Panc1 (cell line): Measurements from ENCODE around the gene GIMAP5. TPM values are rescaled to one million over a fixed set of nuclear protein-coding genes. Genes with fewer than 3 reads are reported as not detected.

Source experiments
- ATAC-seq: fragments of 200-7000 bp; cut with Tn5 transposase; 2 replicates; pipeline ENCODE4 v1.9.1; 2020; ENCODE audit warnings: mild to moderate bottlenecking, moderate library complexity
- BruUV-seq: library from RNA; stranded (reverse); fragments of 400-500 nt; replicated peaks from 2 replicates; lab custom pipeline; 2021; lab: Mats Ljungman, UMichigan
- CTCF ChIA-PET: fragments of 300-600 bp; sonication (Branson Sonifier 250); formaldehyde crosslinking; loops from one replicate; lab custom pipeline; 2022; ENCODE audit warnings: antibody characterized with exemption; lab: Charles Lee
- POLR2A ChIA-PET: fragments of 300-600 bp; sonication (Branson Sonifier 250); formaldehyde crosslinking; loops from one replicate; lab custom pipeline; 2022; ENCODE audit warnings: antibody characterized with exemption; lab: Charles Lee
- DNase-seq: peaks from one replicate; pipeline ENCODE4 v3.0.0-alpha.2; 2010; ENCODE audit warnings: low read depth, low spot score
- H3K27ac ChIP-seq: 2 replicates; pipeline ENCODE4 v1.5.1; 2011; ENCODE audit warnings: mild to moderate bottlenecking, low read length, inconsistent platforms
- H3K27me3 ChIP-seq: fragments of 200-500 bp; sonication (Bioruptor generic); 2 replicates; pipeline ENCODE4 v1.6.0; 2014; ENCODE audit warnings: low read length, inconsistent platforms; ENCODE audit not compliant: control insufficient read depth, insufficient read depth
- H3K36me3 ChIP-seq: fragments of 200-500 bp; sonication (Bioruptor generic); 2 replicates; pipeline ENCODE4 v1.5.1; 2014; ENCODE audit warnings: inconsistent platforms, mild to moderate bottlenecking, low read length, moderate library complexity; ENCODE audit not compliant: control insufficient read depth, insufficient read depth
- H3K4me1 ChIP-seq: 2 replicates; pipeline ENCODE4 v1.5.1; 2011; ENCODE audit warnings: inconsistent platforms, mild to moderate bottlenecking, low read length, moderate library complexity; ENCODE audit not compliant: control insufficient read depth, insufficient read depth
- H3K4me3 ChIP-seq, 2 experiments: 2 replicates each; pipeline ENCODE4 v1.5.1; 2011 to 2012; ENCODE audit warnings: low read depth in 2 of 2, low read length in 2 of 2, mild to moderate bottlenecking in 2 of 2, inconsistent platforms in 1 of 2, moderate library complexity in 1 of 2
- H3K9me3 ChIP-seq: fragments of 200-500 bp; sonication (Bioruptor generic); 2 replicates; pipeline ENCODE4 v1.5.1; 2014; ENCODE audit warnings: low read depth, mild to moderate bottlenecking, inconsistent platforms, low read length, moderate library complexity; ENCODE audit not compliant: control insufficient read depth, insufficient read depth
- POLR2AphosphoS5 ChIP-seq: IDR thresholded peaks from 2 replicates; pipeline ENCODE4 v1.6.1; 2012; ENCODE audit warnings: mild to moderate bottlenecking, low read depth, low read length, moderate library complexity
- SIN3A ChIP-seq: IDR thresholded peaks from 2 replicates; pipeline ENCODE4 v1.6.1; 2012; ENCODE audit warnings: low read depth, mild to moderate bottlenecking, low read length, moderate library complexity, borderline replicate concordance; ENCODE audit not compliant: insufficient read depth
- TCF7L2 ChIP-seq: IDR thresholded peaks from 2 replicates; pipeline ENCODE4 v1.6.1; 2011; ENCODE audit warnings: mild to moderate bottlenecking, low read depth, low read length, inconsistent platforms
- in situ Hi-C: cut with HindIII; loops from 2 replicates; pipeline ENCODE4 v1.10.0; 2016; ENCODE audit warnings: low sequenced_read_pairs, low pct_unique_long_range_greater_than_20kb
- intact Hi-C: fragments of 100-400 bp; cut with micrococcal nuclease; formaldehyde crosslinking; loops from one replicate; pipeline ENCODE4 v1.10.0; 2022; ENCODE audit not compliant: unreplicated experiment
- total RNA-seq: library from RNA; stranded (reverse); gene quantifications from one replicate; pipeline ENCODE4 v1.2.1, GENCODE V29; 2021; ENCODE audit not compliant: unreplicated experiment
- TF ChIP-seq, protein P1 (sequence below): fragments of 450-650 bp; IDR thresholded peaks from 2 replicates; pipeline ENCODE4 v1.5.1; 2017; ENCODE audit warnings: mild to moderate bottlenecking
- TF ChIP-seq, protein P2 (sequence below), 2 experiments: IDR thresholded peaks; 2 replicates each; pipeline ENCODE4 v1.6.1; 2011 to 2012; ENCODE audit warnings: low read depth in 2 of 2, control low read depth in 1 of 2, low read length in 1 of 2, mild to moderate bottlenecking in 1 of 2, moderate library complexity in 1 of 2; ENCODE audit not compliant: insufficient read depth in 1 of 2

Gene GIMAP5
- total RNA-seq, 1 experiment from 2014 or later: 0.51 TPM

DNA sequence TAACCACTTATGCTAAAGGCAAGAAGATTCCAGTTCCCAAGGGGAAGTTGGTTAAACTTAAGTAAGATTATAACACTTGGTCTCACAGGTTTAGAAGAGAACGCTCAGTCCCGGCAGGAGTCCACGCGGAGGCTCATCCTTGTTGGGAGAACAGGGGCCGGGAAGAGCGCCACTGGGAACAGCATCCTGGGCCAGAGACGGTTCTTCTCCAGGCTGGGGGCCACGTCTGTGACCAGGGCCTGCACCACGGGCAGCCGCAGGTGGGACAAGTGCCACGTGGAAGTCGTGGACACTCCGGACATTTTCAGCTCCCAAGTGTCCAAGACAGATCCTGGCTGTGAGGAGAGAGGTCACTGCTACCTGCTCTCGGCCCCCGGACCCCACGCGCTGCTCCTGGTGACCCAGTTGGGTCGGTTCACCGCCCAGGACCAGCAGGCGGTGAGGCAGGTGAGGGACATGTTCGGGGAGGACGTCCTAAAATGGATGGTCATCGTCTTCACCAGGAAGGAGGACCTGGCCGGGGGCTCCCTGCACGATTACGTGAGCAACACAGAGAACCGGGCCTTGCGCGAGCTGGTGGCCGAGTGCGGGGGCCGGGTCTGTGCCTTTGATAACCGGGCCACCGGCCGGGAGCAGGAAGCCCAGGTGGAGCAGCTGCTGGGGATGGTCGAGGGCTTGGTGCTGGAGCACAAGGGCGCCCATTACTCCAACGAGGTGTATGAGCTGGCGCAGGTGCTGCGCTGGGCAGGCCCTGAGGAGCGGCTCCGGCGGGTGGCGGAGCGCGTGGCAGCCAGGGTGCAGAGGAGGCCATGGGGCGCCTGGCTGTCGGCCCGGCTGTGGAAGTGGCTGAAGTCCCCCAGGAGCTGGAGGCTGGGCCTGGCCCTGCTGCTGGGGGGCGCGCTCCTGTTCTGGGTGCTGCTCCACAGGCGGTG is 17.0 kb upstream of the GIMAP5 start:
- ChIA-PET POLR2A (no interaction called here), CTCF (no interaction called here)
- in situ Hi-C loops: no loop called here

DNA sequence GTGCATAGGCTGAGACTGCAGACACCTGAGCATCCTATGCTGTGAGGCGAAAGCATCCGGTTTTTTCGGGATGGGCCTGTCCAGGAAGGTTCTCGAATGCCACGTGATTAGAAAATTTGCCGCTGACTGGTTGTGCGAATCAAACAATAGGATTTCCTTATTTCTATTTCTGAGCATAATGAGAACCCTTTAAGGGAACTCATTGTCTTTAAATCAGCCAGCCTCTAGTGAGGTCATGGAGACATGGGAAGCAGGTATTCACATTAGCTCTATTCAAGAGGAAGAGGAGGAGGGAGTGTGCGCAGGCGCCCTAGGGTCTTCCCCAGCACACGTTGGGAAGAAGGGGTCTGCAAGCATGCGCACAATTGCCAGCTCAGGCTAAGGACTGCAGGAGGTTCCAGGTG is 15.2 kb upstream of the GIMAP5 start:
- Histone ChIP-seq H3K4me1 (no peaks in the 10 kb centered on the region), H3K9me3 (no peaks in the 10 kb centered on the region), H3K27me3 (no peaks in the 10 kb centered on the region; the same call in 1 of the 2 replicates), H3K4me3 (no peak overlapping the region), H3K36me3 (no peaks in the 10 kb centered on the region), H3K27ac (no peak overlapping the region)
- TF ChIP-seq, protein P1, sequence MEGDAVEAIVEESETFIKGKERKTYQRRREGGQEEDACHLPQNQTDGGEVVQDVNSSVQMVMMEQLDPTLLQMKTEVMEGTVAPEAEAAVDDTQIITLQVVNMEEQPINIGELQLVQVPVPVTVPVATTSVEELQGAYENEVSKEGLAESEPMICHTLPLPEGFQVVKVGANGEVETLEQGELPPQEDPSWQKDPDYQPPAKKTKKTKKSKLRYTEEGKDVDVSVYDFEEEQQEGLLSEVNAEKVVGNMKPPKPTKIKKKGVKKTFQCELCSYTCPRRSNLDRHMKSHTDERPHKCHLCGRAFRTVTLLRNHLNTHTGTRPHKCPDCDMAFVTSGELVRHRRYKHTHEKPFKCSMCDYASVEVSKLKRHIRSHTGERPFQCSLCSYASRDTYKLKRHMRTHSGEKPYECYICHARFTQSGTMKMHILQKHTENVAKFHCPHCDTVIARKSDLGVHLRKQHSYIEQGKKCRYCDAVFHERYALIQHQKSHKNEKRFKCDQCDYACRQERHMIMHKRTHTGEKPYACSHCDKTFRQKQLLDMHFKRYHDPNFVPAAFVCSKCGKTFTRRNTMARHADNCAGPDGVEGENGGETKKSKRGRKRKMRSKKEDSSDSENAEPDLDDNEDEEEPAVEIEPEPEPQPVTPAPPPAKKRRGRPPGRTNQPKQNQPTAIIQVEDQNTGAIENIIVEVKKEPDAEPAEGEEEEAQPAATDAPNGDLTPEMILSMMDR: no peak
- TF ChIP-seq SIN3A: no peak
- TF ChIP-seq POLR2AphosphoS5: no peak
- TF ChIP-seq, protein P2, sequence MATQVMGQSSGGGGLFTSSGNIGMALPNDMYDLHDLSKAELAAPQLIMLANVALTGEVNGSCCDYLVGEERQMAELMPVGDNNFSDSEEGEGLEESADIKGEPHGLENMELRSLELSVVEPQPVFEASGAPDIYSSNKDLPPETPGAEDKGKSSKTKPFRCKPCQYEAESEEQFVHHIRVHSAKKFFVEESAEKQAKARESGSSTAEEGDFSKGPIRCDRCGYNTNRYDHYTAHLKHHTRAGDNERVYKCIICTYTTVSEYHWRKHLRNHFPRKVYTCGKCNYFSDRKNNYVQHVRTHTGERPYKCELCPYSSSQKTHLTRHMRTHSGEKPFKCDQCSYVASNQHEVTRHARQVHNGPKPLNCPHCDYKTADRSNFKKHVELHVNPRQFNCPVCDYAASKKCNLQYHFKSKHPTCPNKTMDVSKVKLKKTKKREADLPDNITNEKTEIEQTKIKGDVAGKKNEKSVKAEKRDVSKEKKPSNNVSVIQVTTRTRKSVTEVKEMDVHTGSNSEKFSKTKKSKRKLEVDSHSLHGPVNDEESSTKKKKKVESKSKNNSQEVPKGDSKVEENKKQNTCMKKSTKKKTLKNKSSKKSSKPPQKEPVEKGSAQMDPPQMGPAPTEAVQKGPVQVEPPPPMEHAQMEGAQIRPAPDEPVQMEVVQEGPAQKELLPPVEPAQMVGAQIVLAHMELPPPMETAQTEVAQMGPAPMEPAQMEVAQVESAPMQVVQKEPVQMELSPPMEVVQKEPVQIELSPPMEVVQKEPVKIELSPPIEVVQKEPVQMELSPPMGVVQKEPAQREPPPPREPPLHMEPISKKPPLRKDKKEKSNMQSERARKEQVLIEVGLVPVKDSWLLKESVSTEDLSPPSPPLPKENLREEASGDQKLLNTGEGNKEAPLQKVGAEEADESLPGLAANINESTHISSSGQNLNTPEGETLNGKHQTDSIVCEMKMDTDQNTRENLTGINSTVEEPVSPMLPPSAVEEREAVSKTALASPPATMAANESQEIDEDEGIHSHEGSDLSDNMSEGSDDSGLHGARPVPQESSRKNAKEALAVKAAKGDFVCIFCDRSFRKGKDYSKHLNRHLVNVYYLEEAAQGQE (IDR thresholded peaks at IDR 0.05; ENCODE audit: insufficient read depth in 1 of 2, low read depth in 2 of 2, low read length in 1 of 2): no peak
- no peak for TF ChIP-seq TCF7L2
- ChIA-PET CTCF (no interaction called here), POLR2A (no interaction called here)
- intact Hi-C loops (no loop called here), in situ Hi-C loops (no loop called here)
- BruUV-seq: no TSS peak
- DNase-seq (no peak), ATAC-seq (no peak)

More for the DNA sequence above, 17.0 kb upstream of the GIMAP5 start:
- ATAC-seq (no peak), DNase-seq (no peak)
- no TSS peak for BruUV-seq
- no peaks in the 10 kb centered on the region for H3K4me1 ChIP-seq
- no peak overlapping the region for H3K27ac ChIP-seq
- H3K36me3 ChIP-seq: no peaks in the 10 kb centered on the region
- intact Hi-C loops: no loop called here
- H3K4me3 ChIP-seq: no peak overlapping the region
- TF ChIP-seq, protein P2 (IDR thresholded peaks at IDR 0.05; ENCODE audit: insufficient read depth in 1 of 2, low read depth in 2 of 2, low read length in 1 of 2): no peak
- TF ChIP-seq, protein P1: no peak
- TF ChIP-seq TCF7L2 (no peak), SIN3A (no peak), POLR2AphosphoS5 (no peak)
- H3K9me3 ChIP-seq: no peaks in the 10 kb centered on the region
- H3K27me3 ChIP-seq: no peaks in the 10 kb centered on the region; the same call in 1 of the 2 replicates
